Loucy (cell line): ENCODE data around the gene RUVBL2.

Source experiments
- H2AFZ ChIP-seq: fragments of 200-600 bp; sonication (generic); 2 replicates; pipeline ENCODE4 v1.6.0; 2016; ENCODE audit warnings: antibody characterized with exemption, mild to moderate bottlenecking, low read length, moderate library complexity
- H3F3A ChIP-seq: fragments of 200-600 bp; 2 replicates; pipeline ENCODE4 v1.6.0; 2016; ENCODE audit warnings: antibody characterized with exemption, low read depth, mild to moderate bottlenecking
- H3K27me3 ChIP-seq: fragments of 200-600 bp; sonication (generic); 2 replicates; pipeline ENCODE4 v1.6.1; 2014; ENCODE audit warnings: low read length, mild to moderate bottlenecking; ENCODE audit not compliant: insufficient read depth, poor library complexity, severe bottlenecking
- H3K36me3 ChIP-seq: fragments of 200-600 bp; sonication (generic); 2 replicates; pipeline ENCODE4 v1.6.1; 2016; ENCODE audit warnings: low read length; ENCODE audit not compliant: insufficient read depth
- H3K4me1 ChIP-seq: fragments of 200-600 bp; sonication (generic); 2 replicates; pipeline ENCODE4 v1.5.1; 2014; ENCODE audit warnings: low read length, mild to moderate bottlenecking; ENCODE audit not compliant: insufficient read depth, poor library complexity, severe bottlenecking
- H3K4me2 ChIP-seq: fragments of 200-600 bp; sonication (generic); 2 replicates; pipeline ENCODE4 v1.6.0; 2014; ENCODE audit warnings: antibody characterized with exemption, low read length, low read depth, mild to moderate bottlenecking; ENCODE audit not compliant: poor library complexity, severe bottlenecking
- H3K4me3 ChIP-seq: fragments of 200-600 bp; sonication (generic); 2 replicates; pipeline ENCODE4 v1.5.1; 2014; ENCODE audit warnings: low read length, mild to moderate bottlenecking, mixed read lengths; ENCODE audit not compliant: poor library complexity, severe bottlenecking
- H3K79me2 ChIP-seq: fragments of 200-600 bp; sonication (generic); 2 replicates; pipeline ENCODE4 v1.6.1; 2014; ENCODE audit warnings: low read length; ENCODE audit not compliant: insufficient read depth
- H3K9ac ChIP-seq: fragments of 200-600 bp; sonication (generic); 2 replicates; pipeline ENCODE4 v1.6.0; 2014; ENCODE audit warnings: mild to moderate bottlenecking, low read depth, low read length, moderate library complexity; ENCODE audit not compliant: poor library complexity, severe bottlenecking
- H3K9me2 ChIP-seq: fragments of 200-600 bp; sonication (generic); replicated peaks from 2 replicates; pipeline ENCODE4 v1.6.1; 2016; ENCODE audit warnings: low read depth, low read length, mixed read lengths
- H3K9me3 ChIP-seq: fragments of 200-600 bp; sonication (generic); 2 replicates; pipeline ENCODE4 v1.6.1; 2014; ENCODE audit warnings: mild to moderate bottlenecking, antibody characterized with exemption, low read length, low read depth; ENCODE audit not compliant: insufficient read depth
- H4K20me1 ChIP-seq: fragments of 200-600 bp; sonication (generic); 2 replicates; pipeline ENCODE4 v1.6.0; 2014; ENCODE audit warnings: antibody characterized with exemption, low read length, mild to moderate bottlenecking; ENCODE audit not compliant: insufficient read depth, poor library complexity, severe bottlenecking
- EZH2phosphoT487 ChIP-seq: fragments of 200-600 bp; IDR thresholded peaks from 2 replicates; pipeline ENCODE4 v1.6.1; 2018; ENCODE audit warnings: antibody characterized with exemption, mild to moderate bottlenecking, moderate library complexity, borderline replicate concordance
- TF ChIP-seq, protein P1 (sequence below): fragments of 200-600 bp; sonication (generic); conservative IDR thresholded peaks from 2 replicates; pipeline ENCODE4 v1.5.1; 2014; ENCODE audit warnings: mild to moderate bottlenecking, antibody characterized with exemption, low read length

The RUVBL2 gene

DNA sequence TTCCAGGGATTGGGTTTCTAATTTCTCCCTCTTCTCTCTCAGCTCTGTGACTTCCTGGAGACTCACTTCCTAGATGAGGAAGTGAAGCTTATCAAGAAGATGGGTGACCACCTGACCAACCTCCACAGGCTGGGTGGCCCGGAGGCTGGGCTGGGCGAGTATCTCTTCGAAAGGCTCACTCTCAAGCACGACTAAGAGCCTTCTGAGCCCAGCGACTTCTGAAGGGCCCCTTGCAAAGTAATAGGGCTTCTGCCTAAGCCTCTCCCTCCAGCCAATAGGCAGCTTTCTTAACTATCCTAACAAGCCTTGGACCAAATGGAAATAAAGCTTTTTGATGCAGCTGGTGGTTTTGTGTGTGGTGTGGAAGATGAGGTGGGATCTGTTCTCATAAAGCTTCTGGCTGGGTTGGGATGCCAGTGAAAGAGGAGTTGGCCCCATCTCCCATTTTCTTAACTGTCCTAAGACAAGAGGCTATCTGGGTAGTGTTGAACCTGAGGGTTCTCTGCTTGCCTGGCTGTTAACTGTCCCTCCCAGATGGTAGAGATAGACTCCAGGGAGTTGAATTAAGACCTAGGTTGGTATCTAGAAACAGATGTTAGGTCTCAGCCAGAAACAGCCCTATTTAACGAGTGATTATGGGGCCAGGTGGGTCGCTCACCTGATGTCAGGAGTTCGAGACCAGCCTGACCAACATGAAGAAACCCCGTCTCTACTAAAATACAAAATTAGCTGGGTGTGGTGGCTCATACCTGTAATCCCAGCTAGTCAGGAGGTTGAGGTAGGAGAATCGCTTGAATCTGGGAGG lies 26.9 kb upstream of the RUVBL2 start:
- peaks cover 32% of the 10 kb centered on the region for H3K4me1 ChIP-seq
- H3K4me2 ChIP-seq = peak overlapping the region; percentile 91
- TF ChIP-seq EZH2phosphoT487 = no peak
- TF ChIP-seq, protein P1, sequence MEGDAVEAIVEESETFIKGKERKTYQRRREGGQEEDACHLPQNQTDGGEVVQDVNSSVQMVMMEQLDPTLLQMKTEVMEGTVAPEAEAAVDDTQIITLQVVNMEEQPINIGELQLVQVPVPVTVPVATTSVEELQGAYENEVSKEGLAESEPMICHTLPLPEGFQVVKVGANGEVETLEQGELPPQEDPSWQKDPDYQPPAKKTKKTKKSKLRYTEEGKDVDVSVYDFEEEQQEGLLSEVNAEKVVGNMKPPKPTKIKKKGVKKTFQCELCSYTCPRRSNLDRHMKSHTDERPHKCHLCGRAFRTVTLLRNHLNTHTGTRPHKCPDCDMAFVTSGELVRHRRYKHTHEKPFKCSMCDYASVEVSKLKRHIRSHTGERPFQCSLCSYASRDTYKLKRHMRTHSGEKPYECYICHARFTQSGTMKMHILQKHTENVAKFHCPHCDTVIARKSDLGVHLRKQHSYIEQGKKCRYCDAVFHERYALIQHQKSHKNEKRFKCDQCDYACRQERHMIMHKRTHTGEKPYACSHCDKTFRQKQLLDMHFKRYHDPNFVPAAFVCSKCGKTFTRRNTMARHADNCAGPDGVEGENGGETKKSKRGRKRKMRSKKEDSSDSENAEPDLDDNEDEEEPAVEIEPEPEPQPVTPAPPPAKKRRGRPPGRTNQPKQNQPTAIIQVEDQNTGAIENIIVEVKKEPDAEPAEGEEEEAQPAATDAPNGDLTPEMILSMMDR = no peak
- H4K20me1 ChIP-seq = peaks cover 13% of the 10 kb centered on the region
- peak overlapping the region; percentile 78 for H3K4me3 ChIP-seq
- no peak overlapping the region for H2AFZ ChIP-seq
- no peaks in the 10 kb centered on the region for H3K27me3 ChIP-seq
- no peaks in the 10 kb centered on the region for H3K9me2 ChIP-seq
- H3K9ac ChIP-seq = peak overlapping the region; percentile 88
- peaks cover 6% of the 10 kb centered on the region; the same call in 1 of the 2 replicates for H3K36me3 ChIP-seq
- H3K9me3 ChIP-seq = no peaks in the 10 kb centered on the region
- H3K79me2 ChIP-seq = peaks cover 31% of the 10 kb centered on the region
- H3F3A ChIP-seq = no peaks in the 10 kb centered on the region

DNA sequence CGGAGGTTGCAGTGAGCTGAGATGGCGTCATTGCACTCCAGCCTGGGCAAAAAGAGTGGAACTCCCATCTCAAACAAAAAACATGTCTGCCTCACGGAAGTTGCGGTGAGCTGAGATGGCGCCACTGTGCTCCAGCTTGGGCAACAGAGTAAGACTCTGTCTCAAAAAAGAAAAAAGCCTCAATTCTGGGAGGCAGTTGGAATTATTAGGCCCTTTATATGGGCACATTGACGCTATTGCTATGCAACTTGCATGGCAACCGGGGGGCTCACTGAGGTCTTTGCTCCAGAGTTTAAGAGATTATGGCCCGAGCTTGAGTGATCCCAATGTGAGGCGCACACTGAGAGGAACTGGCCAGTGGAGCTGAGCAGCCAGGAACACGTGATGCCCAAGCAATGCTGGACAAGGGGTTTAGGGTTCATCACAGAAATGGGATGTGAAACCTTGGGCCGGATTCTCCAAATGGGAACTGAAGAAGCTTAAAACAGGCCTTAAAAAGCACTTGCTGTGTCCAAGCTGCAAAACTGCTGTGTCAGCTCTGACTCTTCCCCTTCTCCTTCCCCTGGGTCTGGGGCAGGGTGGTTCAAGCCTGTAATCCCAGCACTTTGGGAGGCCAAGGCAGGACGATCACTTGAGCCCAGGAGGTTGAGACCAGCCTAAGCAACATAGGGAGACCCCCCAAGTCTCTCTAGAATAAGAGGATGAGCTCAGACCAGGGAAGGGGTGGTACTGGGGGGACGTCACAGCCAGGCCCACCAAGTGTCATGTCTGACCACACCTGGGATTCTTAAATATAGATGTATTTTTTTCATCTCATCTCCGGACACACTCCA lies 26.1 kb upstream of the RUVBL2 start:
- Histone ChIP-seq H3F3A (no peaks in the 10 kb centered on the region), H2AFZ (no peak overlapping the region), H3K79me2 (peaks cover 31% of the 10 kb centered on the region), H3K36me3 (peaks cover 6% of the 10 kb centered on the region; the same call in 1 of the 2 replicates), H3K27me3 (no peaks in the 10 kb centered on the region), H3K4me1 (peaks cover 27% of the 10 kb centered on the region), H3K9me3 (no peaks in the 10 kb centered on the region), H3K9ac (no peak overlapping the region), H4K20me1 (peaks cover 13% of the 10 kb centered on the region), H3K4me2 (peak overlapping the region; percentile 91), H3K4me3 (no peak overlapping the region), H3K9me2 (no peaks in the 10 kb centered on the region)
- TF ChIP-seq EZH2phosphoT487 = no peak
- TF ChIP-seq, protein P1 = no peak

DNA sequence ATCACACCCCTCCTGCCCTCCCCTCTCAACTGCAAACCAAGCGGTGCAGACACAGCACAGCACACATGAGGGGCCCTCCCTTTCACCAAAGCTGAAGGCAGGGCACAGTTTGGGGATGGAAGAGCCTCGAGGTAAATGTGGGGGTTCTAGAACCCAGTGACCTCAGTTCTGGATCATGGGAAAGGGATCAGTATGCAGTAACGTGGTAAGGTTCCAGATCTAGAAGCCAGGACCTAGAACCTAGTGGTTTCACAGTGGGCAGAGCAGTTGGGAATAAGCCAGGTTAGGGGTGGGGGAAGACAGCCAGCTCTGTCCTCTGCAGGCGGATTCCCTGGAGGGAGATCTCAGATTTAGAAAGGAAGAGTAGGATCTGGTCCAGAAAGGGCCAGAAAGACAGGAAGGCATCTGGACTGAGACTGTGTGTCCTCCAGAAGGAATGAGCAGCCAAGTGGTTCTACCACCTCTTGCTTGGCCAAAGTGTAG lies 25.5 kb upstream of the RUVBL2 start:
- Histone ChIP-seq H2AFZ (no peak overlapping the region), H3K4me3 (no peak overlapping the region), H3K36me3 (peaks cover 6% of the 10 kb centered on the region; the same call in 1 of the 2 replicates), H3K79me2 (peaks cover 31% of the 10 kb centered on the region), H3K9ac (no peak overlapping the region), H3K9me2 (no peaks in the 10 kb centered on the region), H3K27me3 (no peaks in the 10 kb centered on the region), H3K4me2 (no peak overlapping the region), H3K4me1 (peaks cover 23% of the 10 kb centered on the region), H3F3A (no peaks in the 10 kb centered on the region), H3K9me3 (no peaks in the 10 kb centered on the region), H4K20me1 (peaks cover 13% of the 10 kb centered on the region)
- no peak for TF ChIP-seq EZH2phosphoT487
- TF ChIP-seq, protein P1 = no peak
